NCI-H1930 (cell line): ENCODE results near the gene TRIM68.

Source experiments
- DNase-seq, 2 experiments: peaks; one replicate each; lab custom pipeline; 2025; lab: John Stamatoyannopoulos, UW

Gene TRIM68, protein sequence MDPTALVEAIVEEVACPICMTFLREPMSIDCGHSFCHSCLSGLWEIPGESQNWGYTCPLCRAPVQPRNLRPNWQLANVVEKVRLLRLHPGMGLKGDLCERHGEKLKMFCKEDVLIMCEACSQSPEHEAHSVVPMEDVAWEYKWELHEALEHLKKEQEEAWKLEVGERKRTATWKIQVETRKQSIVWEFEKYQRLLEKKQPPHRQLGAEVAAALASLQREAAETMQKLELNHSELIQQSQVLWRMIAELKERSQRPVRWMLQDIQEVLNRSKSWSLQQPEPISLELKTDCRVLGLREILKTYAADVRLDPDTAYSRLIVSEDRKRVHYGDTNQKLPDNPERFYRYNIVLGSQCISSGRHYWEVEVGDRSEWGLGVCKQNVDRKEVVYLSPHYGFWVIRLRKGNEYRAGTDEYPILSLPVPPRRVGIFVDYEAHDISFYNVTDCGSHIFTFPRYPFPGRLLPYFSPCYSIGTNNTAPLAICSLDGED

DNA sequence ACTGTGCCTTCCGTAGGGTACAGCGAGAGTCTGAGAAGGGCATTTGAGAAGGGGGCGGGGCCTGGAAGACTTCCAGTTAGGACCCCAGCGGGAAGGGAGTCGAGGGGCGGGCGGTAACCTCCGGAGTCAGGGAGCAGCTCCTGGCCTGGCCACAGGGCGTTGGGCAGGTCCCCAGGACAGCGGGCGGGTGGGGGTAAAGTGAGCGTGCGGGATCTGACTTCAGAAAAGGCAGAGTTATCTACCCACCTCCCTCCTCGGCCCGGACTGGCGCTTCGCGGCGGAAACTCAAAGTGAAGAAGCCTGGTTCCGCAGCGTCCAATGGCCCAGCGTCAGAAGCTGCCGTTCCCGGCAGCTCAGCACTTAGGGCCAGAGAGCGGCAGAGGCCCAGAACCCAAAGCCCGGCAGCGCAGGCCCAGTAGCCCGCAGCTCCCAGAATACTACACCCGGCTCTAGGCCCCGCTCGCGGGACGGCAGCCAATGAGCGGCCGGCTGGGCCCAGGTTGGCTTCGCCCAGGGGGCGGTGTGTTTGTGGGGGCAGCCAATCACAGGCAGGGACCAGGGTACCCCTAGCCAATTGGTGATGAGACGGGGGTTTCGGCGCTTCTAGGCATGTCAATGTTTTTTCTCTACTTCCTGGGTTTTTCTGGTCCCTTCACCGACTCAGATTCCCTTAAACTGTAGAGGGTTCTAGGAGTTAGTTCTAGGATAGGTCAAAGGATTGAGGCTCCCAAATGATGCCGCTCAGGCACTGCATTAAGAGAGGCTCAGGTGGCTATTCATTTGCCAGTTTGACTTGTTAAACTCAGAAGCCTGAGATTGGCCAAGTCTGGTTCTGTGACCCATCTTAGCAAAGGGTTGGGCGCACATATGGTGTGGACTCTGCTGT lies at the start of gene TRIM68:
TSS of gene TRIM68 (minus strand) at position 451 of the 886 bp plus-strand sequence. CDS start 2,727 bp downstream, outside the sequence.
- DNase-seq = peak; percentile 86 to 89

DNA sequence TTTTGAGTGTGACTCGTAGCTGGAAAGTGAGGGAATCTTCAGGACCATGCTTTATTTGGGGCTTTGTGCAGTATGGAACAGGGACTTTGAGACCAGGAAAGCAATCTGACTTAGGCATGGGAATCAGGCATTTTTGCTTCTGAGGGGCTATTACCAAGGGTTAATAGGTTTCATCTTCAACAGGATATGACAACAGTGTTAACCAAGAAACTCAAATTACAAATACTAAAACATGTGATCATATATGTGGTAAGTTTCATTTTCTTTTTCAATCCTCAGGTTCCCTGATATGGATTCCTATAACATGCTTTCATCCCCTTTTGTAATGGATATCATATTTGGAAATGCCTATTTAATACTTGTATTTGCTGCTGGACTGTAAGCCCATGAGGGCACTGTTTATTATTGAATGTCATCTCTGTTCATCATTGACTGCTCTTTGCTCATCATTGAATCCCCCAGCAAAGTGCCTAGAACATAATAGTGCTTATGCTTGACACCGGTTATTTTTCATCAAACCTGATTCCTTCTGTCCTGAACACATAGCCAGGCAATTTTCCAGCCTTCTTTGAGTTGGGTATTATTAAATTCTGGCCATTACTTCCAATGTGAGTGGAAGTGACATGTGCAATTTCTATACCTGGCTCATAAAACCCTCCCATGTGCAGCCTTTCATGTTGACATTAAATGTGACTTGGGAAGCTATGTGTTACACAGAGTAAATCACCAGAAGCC lies 46.8 kb upstream of the TRIM68 start:
- DNase-seq = no peak

DNA sequence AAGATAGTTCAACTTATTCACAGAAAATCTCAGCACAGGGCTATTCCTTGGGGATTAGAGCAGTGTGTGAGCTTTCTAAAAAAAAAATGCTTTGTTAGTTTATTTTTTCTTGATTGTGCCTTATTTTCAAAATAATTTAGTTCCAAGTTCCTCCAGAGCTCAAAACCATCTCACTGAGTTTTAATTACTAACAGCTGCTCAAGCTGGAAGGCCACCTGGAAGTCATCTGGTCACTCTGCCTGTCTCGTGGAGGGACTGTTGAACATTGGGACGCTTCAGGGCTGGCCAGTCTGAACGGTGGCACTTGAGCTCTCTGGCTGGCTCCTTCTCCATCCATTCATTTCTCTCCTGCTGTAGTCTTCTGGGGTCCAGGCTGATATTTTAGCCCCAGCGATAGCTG lies 39.7 kb upstream of the TRIM68 start:
- DNase-seq = no peak

DNA sequence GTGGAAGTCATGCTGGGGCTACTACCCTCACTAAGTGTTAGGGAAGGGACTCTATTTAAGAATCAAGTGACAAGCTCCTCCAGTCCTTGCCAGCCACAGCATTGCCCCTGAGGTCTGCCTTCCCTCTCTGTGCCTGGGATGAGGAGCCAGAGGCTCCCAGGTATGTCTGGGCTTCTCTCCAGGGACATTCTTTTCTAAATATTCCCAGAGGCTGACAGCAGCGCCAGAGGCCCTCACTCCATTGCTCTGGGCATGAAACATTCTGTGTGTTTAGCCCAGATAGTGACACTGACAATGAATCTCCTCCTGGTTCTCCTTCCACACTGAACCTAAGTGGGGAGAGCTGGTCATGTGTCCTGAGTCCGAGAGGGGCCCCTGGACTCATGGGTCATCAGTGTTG lies 37.9 kb upstream of the TRIM68 start:
- DNase-seq = no peak

DNA sequence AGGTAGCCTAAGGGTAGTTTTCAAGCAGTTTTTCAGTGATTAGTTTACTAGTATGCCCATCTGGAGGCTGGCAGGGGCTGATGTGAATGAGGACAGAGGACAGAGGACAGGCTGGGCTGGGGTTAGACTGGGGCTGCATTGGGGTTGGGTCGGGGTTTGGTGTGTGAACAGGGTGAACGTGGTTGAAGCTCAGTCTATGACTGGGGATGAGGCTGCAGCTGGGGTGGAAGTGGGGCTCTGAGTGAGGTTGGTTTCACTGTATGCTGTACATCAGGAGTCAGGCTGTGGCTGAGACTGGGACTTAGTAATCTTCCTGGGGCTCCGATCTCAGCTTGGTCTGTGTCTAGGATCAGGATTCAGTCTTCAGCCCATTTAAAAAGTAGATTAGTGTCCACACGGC lies 36.2 kb upstream of the TRIM68 start:
- no peak for DNase-seq

DNA sequence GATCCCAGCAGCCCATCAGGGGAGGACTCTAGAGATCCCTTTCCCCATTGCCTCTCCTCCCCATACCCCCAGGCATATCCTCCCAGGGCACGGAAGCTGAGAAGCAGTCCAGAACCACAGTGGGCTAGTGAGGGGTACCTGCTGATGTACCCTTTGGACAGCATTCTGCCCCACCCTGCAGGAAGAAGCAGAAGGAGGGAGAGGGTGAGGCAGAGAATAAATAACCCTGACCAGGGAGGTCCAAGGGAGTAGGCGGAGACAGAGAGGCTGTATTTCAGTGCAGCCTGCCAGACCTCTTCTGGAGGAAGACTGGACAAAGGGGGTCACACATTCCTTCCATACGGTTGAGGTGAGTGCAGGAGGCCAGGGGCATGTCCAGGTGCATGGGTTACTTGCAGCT lies 35.7 kb upstream of the TRIM68 start, which contains the start of gene OR51E1:
TSS of gene OR51E1 (plus strand) at position 301 of the 400 bp plus-strand sequence. CDS start 8,545 bp downstream, outside the sequence.
- no peak for DNase-seq

DNA sequence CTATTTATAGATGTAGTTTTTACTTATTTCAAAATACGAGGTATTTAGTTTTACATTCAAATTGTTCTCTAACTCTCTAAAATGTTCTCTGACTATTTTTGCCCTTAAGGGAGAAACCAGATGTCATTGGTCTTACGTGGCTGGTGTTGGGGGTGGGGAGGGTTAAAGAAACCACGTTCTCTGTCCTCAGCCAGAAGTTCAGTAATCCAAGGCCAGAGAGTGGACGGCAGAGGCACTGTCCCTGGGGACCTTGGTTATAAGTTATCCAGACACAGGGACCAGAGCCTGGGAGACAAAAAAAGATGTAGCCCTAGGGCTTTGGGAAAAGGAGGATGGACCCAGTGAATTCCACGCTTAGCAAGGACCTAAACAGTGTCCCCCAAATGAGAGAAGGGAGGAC lies 35.0 kb upstream of the TRIM68 start:
- no peak for DNase-seq

DNA sequence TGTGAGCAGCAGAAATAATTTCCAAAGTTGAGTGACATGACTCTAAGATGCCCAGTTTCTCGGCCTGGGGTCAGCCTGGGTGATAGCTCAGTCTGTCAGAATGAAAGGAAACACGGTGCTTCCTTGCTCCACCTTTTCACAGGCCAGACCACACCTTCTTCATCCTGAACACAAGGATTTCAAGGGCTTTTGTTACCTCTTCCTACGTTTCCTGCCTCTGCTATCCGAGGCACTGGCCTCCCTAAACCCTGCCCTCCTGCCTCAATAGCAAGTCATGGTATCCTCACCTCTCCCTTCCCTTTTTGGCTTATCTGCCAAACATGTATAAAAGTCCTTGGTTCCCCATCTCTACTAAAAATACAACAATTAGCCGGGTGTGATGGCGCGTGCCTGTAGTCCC lies 34.0 kb upstream of the TRIM68 start:
- DNase-seq = no peak

DNA sequence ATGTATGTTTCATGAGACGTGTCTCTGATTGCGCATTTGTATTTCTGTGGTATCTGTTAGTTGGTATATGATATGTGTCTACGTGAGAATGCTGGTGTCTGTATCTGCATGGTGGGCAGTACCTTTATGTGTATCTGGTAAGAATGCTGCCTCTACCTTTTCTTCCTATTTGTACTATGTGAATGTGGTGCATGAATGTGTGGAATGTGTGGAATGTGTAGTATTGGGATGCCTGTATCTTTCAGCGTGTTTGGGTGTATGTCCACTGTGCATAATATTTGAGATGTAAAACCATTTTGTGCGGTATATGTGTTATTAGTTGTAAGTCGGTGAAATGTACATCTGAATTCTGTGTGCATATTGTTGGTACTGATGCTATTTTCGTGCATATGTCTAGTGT lies 33.5 kb upstream of the TRIM68 start:
- no peak for DNase-seq

DNA sequence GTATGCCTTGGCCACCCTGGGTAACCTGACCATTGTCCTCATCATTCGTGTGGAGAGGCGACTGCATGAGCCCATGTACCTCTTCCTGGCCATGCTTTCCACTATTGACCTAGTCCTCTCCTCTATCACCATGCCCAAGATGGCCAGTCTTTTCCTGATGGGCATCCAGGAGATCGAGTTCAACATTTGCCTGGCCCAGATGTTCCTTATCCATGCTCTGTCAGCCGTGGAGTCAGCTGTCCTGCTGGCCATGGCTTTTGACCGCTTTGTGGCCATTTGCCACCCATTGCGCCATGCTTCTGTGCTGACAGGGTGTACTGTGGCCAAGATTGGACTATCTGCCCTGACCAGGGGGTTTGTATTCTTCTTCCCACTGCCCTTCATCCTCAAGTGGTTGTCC lies 31.9 kb upstream of the TRIM68 start:
- no peak for DNase-seq

DNA sequence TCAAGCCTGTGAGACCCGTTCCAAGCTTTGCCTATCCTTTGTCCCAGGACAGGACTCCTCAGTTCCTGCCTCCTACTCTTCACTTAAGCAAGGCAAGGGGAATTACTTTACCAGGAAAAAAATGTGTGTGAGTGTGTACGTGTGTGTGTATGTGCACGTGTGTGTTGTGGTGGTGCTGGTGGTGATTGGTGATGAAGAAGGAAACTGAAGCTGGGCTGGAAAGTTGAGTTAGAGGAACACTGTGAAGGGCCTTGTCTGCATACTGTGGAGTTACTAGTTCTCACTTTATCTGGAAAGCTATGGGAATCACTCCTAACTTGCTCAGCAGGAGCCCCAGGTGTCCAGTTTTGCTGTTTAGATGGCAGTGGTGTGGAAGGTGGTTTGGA lies 29.6 kb upstream of the TRIM68 start:
- DNase-seq = no peak

DNA sequence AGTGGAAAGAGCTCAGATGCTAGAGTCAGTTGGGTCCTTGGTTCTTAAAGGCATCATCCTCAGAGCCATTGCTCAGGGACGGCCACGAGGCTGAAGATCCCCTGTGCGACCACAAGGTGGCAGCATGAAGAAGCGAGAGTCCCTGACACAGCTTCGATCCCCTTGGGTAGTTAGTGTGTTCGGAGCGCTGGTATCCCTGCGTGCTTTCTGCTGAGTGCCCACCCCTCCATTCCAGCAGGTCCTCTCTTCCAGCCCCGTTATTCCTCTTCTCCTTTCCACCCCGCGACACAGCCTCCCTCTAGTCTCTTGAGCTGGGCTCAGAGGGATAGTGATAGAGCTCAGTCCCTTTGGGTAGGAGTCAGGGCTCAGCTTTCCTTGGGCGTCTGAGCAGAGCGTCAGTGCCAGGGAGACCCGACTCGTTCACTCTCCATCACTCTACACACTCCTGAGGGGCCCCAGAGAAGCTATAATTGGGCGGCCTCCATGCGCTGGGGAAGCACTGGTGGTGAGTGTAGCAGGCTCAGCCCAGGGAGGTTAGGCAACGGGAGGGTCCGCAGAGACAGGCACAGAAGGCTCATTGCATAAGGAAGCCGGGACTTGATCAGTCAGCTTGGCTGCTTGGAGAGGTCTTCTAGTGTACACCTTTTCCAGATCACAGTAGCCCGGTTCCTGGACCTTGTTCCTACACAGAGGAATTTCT lies 29.1 kb upstream of the TRIM68 start, which contains the start of gene OR51D1:
TSS of gene OR51D1 (plus strand) at position 516 of the 700 bp plus-strand sequence. CDS start 2,314 bp downstream, outside the sequence.
- peak; percentile 54 to 76 for DNase-seq

DNA sequence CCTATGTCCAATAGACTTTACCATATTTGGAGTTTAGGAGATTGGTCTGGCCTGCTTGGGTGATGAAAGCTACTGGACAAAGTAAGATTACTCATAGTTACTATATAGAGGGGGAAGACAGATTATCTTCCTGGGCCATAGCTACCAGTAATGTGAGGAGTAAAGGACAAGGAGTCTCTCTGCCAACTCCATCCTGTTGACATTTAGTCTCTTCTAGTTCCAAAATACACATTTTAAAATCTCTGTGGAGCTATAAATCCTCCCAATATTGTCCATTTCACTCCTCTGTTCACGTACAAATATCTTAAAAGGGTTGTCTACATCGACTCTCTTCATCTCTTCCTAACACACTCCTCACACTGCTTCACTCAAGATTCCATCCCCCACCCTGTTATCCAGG lies 28.1 kb upstream of the TRIM68 start:
- no peak for DNase-seq

DNA sequence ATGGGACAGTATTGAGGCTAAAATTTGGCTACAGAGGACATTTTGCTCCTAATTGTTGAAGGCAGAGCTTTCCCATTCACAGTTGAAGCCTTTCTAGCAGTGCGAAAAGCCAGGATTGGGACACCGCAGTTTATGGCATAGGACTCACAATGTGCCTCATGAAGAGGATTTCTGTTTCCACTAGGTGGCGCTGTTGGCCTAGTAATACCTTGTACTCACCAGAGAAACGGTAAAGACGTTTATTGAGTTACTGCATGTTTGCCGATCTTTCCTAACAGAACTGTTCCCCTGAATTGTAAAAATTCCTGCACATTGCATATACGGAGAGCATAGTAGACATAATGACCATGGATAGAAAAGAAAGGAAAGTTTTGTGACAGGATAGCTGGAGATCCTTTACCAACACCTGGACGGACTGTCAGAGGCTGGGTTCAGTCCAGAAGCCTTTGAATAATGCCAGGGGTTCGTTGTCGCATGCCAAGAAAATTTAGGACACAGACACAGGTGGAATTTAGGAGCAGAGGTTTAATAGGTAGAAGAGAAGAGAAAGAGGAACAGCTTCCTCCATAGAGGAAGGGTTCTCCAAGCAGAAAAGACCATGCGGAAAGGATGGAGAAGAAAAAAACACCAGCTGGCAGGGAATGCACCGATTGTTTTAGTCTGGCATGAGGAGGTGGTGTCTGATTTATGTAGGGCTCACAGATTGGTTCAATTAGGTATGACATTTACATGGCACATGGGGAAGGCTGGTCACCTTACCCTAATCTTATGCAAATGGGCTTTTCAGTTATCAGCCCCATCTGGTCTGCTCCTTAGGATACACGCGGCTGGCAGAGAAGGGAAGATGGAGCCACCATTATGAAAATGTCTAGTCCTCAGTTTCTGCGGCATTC lies 18.4 kb upstream of the TRIM68 start:
- DNase-seq = peak; percentile 39 to 86

DNA sequence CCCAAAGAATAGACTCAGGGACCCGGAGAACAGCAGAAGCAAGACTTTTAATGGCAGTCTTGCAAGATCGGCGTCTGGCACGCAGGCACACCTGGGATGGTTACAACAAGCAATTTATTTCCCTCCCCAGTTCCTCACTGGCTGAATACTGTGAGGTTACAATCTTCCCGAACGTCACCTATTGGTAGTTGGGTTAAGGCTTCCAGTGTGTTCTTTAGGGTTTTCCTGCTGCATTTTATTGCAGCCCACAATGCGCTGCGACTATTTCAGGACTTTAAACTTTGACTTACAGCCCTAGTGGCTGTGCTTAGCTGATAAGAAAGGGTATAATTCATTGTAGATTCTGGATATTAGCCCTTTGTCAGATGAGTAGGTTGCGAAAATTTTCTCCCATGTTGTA lies 11.5 kb upstream of the TRIM68 start:
- DNase-seq = no peak

DNA sequence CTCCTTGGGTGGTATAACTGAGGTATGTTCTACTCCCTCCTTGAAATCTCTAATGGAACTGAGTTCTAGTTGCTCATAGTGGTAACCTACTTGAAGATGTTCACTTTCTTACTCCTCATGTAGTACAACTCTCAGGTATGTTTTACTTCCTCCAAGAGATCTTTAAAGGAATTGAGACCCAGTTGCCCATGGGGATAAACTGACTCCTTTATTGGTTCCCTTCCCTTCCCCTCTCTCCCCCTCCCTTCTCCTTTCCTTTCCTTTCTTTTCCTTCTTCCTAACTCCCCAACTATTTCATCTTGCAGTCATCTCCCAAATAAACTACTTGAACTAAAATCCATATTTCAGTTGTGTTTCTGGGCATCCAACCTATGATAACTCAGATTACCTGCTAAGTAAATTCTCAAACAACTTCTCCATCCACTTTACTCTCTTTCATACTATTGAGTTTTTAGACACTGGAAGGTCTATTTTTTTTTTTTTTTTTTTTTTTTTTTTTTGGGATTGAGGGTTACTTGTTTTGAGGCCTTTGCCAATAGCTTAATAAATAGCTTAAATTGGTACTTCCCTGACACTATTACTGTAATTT lies 7.9 kb upstream of the TRIM68 start:
- no peak for DNase-seq

DNA sequence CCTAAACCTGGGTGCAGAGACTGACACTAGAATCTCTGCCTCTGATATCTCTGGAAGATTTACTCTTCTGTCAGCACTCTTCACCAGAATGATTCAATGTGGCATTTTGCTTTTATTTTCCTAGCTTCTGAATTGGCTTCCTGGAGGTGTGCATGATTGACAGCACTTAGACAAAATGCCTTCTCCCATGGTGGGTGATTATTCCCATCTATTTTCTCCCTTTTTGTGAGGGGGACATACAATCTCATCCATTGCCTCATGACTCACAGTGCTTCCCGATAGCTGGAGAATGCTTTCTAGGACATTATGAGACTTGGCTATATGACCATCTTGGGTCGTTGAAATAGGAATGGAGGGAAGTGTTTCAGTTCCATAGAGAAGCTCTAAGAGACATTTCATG lies 4.0 kb upstream of the TRIM68 start:
- no peak for DNase-seq

DNA sequence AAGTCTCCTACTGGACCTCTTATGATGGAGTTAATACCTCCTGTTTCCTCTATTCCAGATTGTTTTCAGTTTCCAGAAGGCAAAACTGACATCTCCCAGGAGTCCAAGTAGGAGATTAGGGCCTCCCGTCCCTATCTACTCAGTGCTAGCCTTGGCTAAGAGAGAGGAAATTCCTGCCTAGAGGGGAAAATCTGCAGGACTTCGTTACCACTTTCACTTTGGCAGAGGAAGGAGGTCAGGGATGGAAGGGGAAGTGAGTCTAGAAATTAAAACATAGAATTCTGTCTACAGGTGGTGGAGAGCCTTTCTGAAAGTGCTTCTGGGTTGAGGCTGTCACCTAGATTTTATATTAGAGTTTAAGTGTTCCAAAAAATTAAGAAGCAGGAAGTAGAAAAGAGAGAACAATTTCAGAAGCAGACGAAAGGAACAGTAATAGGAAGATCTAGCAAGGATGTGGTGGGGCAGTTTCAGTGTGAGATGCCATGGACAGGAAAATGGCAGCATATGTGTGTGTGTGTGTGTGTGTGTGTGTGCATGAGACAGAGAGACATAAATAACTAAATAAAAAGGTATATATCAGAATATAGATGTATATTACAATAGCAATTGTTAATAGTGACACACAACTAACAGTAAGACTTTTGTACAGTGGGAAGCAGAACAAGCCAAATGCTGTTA lies 2.4 kb upstream of the TRIM68 start:
- no peak for DNase-seq

DNA sequence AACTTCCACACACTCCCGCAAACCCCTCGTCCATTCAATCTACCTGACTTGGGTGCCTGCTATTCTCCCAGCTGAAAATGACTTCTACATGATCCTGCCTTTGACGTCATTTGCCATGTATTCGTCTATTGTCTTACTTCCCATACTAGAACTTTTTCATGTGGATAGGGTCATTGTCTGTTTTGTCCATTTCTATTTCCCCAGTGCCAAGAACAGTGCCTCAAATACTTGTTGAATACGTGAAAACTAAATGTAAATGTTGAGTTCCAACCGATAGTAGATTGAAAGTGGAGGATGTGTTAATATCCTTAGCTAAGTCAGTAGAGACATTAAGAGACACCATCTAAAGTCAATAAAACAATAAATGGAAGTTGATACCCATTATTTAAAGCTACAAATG lies 935 bp downstream of the TRIM68 start:
- no peak for DNase-seq
